Prostate gland (tissue), 2 donors: ENCODE results near the gene COTL1. TPM values are rescaled to one million over a fixed set of nuclear protein-coding genes. Genes with fewer than 3 reads are reported as not detected.
"Not testable (repeated sequence)": the region's sequence is repeated elsewhere in the genome, so short reads cannot be mapped to it uniquely, and the experiment has no call there.

Experiments
- DNase-seq: peaks from one replicate; pipeline ENCODE4 v3.0.0-alpha.2; 2019; ENCODE audit warnings: low spot score
- H3K27ac ChIP-seq, 2 donors: fragments of 200-600 bp; sonication (generic); 2 replicates each; pipeline ENCODE4 v1.5.1; 2017 to 2019
- H3K27me3 ChIP-seq: fragments of 200-600 bp; sonication (generic); replicated peaks from 2 replicates; pipeline ENCODE4 v1.5.1; 2019; ENCODE audit not compliant: insufficient read depth
- H3K36me3 ChIP-seq, 2 donors: fragments of 200-600 bp; sonication (generic); 1 replicate in 1 of 2; 2 replicates in 1 of 2; pipeline versions ENCODE4 v1.5.1 to v1.8.1; 2017 to 2019
- H3K4me1 ChIP-seq: fragments of 200-600 bp; sonication (generic); replicated peaks from 2 replicates; pipeline ENCODE4 v1.5.1; 2019
- H3K4me3 ChIP-seq, 2 donors: fragments of 200-600 bp; sonication (generic); 2 replicates each; pipeline ENCODE4 v1.5.1; 2017 to 2019
- H3K9me3 ChIP-seq: fragments of 200-600 bp; sonication (generic); 2 replicates; pipeline ENCODE4 v1.5.1; 2017
- CTCF ChIP-seq, 4 experiments: fragments of 200-600 bp in 2 of 4; fragments of 450-650 bp in 2 of 4; sonication (generic) in 2 of 4; IDR thresholded peaks; 1 replicate in 3 of 4; 2 replicates in 1 of 4; pipeline ENCODE4 v1.5.1; 2016 to 2019; ENCODE audit warnings: antibody characterized with exemption in 4 of 4, mild to moderate bottlenecking in 2 of 4, moderate library complexity in 2 of 4
- POLR2A ChIP-seq: fragments of 450-650 bp; IDR thresholded peaks from one replicate; pipeline ENCODE4 v1.6.1; 2016; ENCODE audit warnings: antibody characterized with exemption, mild to moderate bottlenecking
- POLR2AphosphoS5 ChIP-seq: sonication (generic); formaldehyde crosslinking; IDR thresholded peaks from one replicate; pipeline ENCODE4 v1.6.1; 2017; ENCODE audit warnings: antibody characterized with exemption
- WGBS: methylation state at CpG from one replicate; pipeline ENCODE4 v1.1.5; 2018; 5-methylcytosine and 5-hydroxymethylcytosine counted together
- intact Hi-C: fragments of 100-400 bp; cut with DNase I; formaldehyde crosslinking; loops from one replicate; pipeline ENCODE4 v1.14.2; 2022
- total RNA-seq, 2 donors: library from RNA; depleted of rRNA; stranded (reverse); fragments of >200 nt; gene quantifications; one replicate each; pipeline ENCODE4 v1.1.0, GENCODE V29; 2016

COTL1 gene
- total RNA-seq, 2 donors from 2014 or later = 46.8 to 110 TPM

- H3K4me1 ChIP-seq = no peaks in the 10 kb centered on the region
- H3K36me3 ChIP-seq = no peaks in the 10 kb centered on the region
- no peaks in the 10 kb centered on the region for H3K9me3 ChIP-seq
- intact Hi-C loops = loop anchor here (10.0 kb wide), 1 partner anchor 85 kb away; no protein-coding TSS in a partner anchor
- H3K4me3 ChIP-seq = no peak overlapping the region
- no peak for TF ChIP-seq POLR2A
- TF ChIP-seq POLR2AphosphoS5 = no peak
- TF ChIP-seq CTCF (IDR thresholded peaks at IDR 0.05) = no peak
- no peak overlapping the region for H3K27ac ChIP-seq
- WGBS = 94% methylated on average over 5 of the region's 5 CpGs
- DNase-seq = no peak
- H3K27me3 ChIP-seq = no peaks in the 10 kb centered on the region
These were observed 22.3 kb upstream of the COTL1 start for GRCh38 chr16:84640145-84640544.

- 93% methylated on average over 8 of the region's 8 CpGs for WGBS
- Histone ChIP-seq H3K4me3 (no peak overlapping the region), H3K36me3 (no peaks in the 10 kb centered on the region), H3K4me1 (no peaks in the 10 kb centered on the region), H3K9me3 (no peaks in the 10 kb centered on the region), H3K27ac (no peak overlapping the region), H3K27me3 (no peaks in the 10 kb centered on the region)
- intact Hi-C loops = no loop called here
- TF ChIP-seq POLR2A = no peak
- no peak for TF ChIP-seq POLR2AphosphoS5
- no peak for TF ChIP-seq CTCF (IDR thresholded peaks at IDR 0.05)
- no peak for DNase-seq
These were observed 20.4 kb upstream of the COTL1 start for GRCh38 chr16:84638231-84638806.

GRCh38 chr16:84637709-84638108, 19.8 kb upstream of the COTL1 start:
- intact Hi-C loops = no loop called here
- no peaks in the 10 kb centered on the region for H3K4me1 ChIP-seq
- no peaks in the 10 kb centered on the region for H3K27me3 ChIP-seq
- TF ChIP-seq POLR2AphosphoS5 = no peak
- TF ChIP-seq CTCF (IDR thresholded peaks at IDR 0.05) = no peak
- TF ChIP-seq POLR2A = no peak
- no peaks in the 10 kb centered on the region for H3K9me3 ChIP-seq
- no peak overlapping the region for H3K27ac ChIP-seq
- no peak for DNase-seq
- no peak overlapping the region for H3K4me3 ChIP-seq
- 89% methylated on average over 4 of the region's 4 CpGs for WGBS
- no peaks in the 10 kb centered on the region for H3K36me3 ChIP-seq

GRCh38 chr16:84635702-84636101, 17.8 kb upstream of the COTL1 start:
- DNase-seq = no peak
- H3K36me3 ChIP-seq = no peaks in the 10 kb centered on the region
- no peak overlapping the region for H3K27ac ChIP-seq
- H3K4me1 ChIP-seq = no peaks in the 10 kb centered on the region
- no peaks in the 10 kb centered on the region for H3K27me3 ChIP-seq
- no peaks in the 10 kb centered on the region for H3K9me3 ChIP-seq
- no peak overlapping the region for H3K4me3 ChIP-seq
- TF ChIP-seq CTCF (IDR thresholded peaks at IDR 0.05) (no peak), POLR2AphosphoS5 (peak; percentile 47)
- intact Hi-C loops = loop anchor here (2.0 kb wide), 1 partner anchor 27 kb away; no protein-coding TSS in a partner anchor
- WGBS = 65% methylated on average over 8 of the region's 8 CpGs

GRCh38 chr16:84633622-84634021, 15.7 kb upstream of the COTL1 start:
- Histone ChIP-seq H3K27me3 (no peaks in the 10 kb centered on the region), H3K27ac (no peak overlapping the region), H3K36me3 (no peaks in the 10 kb centered on the region), H3K4me1 (no peaks in the 10 kb centered on the region), H3K9me3 (no peaks in the 10 kb centered on the region), H3K4me3 (no peak overlapping the region)
- DNase-seq = no peak
- TF ChIP-seq POLR2AphosphoS5 = no peak
- TF ChIP-seq CTCF (IDR thresholded peaks at IDR 0.05) = no peak
- TF ChIP-seq POLR2A = no peak
- WGBS = 46% methylated on average over 9 of the region's 9 CpGs
- intact Hi-C loops = loop anchor here (2.0 kb wide), 1 partner anchor 29 kb away; no protein-coding TSS in a partner anchor

GRCh38 chr16:84632862-84633261, 15.0 kb upstream of the COTL1 start:
- intact Hi-C loops, DNase-seq, H3K9me3 ChIP-seq, H3K4me3 ChIP-seq, H3K27ac ChIP-seq, H3K27me3 ChIP-seq, H3K36me3 ChIP-seq, H3K4me1 ChIP-seq: not testable (repeated sequence)
- 92% methylated on average over 7 of the region's 7 CpGs for WGBS
